ENCODE results near the gene DPP10.

DNA sequence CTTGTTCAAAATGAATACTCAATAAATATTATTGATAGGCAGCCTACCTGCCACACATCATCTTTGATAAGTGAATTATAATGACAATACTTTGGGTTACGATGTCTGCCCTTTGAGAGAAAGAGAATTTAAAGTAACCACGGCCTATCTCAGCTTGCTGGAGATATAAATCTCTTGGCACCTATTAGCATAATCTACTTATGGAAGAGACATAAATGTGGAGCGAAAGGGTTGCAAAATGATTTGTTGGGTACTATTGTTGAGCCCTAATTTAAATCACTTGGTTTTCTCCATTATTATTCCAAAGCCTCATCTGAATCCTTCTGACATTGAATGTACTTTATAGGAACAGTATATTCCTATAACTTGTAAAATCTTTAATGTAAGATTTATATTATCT lies 520.1 kb downstream of the DPP10 start:
- TF ChIP-seq, protein P1, sequence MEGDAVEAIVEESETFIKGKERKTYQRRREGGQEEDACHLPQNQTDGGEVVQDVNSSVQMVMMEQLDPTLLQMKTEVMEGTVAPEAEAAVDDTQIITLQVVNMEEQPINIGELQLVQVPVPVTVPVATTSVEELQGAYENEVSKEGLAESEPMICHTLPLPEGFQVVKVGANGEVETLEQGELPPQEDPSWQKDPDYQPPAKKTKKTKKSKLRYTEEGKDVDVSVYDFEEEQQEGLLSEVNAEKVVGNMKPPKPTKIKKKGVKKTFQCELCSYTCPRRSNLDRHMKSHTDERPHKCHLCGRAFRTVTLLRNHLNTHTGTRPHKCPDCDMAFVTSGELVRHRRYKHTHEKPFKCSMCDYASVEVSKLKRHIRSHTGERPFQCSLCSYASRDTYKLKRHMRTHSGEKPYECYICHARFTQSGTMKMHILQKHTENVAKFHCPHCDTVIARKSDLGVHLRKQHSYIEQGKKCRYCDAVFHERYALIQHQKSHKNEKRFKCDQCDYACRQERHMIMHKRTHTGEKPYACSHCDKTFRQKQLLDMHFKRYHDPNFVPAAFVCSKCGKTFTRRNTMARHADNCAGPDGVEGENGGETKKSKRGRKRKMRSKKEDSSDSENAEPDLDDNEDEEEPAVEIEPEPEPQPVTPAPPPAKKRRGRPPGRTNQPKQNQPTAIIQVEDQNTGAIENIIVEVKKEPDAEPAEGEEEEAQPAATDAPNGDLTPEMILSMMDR (IDR thresholded peaks at IDR 0.05) = no peak
- TF ChIP-seq POLR2A (IDR thresholded peaks at IDR 0.05) (no peak), EP300 (IDR thresholded peaks at IDR 0.05) (no peak), POLR2AphosphoS5 (IDR thresholded peaks at IDR 0.05) (no peak)
